Non-pigmented ciliary epithelial cell (primary cell): ENCODE measurements around the gene ZNF280A.

ENCODE experiments used
- DNase-seq: peaks from one replicate; pipeline ENCODE4 v3.0.0-alpha.2; 2010; ENCODE audit warnings: low read depth

The ZNF280A gene, protein sequence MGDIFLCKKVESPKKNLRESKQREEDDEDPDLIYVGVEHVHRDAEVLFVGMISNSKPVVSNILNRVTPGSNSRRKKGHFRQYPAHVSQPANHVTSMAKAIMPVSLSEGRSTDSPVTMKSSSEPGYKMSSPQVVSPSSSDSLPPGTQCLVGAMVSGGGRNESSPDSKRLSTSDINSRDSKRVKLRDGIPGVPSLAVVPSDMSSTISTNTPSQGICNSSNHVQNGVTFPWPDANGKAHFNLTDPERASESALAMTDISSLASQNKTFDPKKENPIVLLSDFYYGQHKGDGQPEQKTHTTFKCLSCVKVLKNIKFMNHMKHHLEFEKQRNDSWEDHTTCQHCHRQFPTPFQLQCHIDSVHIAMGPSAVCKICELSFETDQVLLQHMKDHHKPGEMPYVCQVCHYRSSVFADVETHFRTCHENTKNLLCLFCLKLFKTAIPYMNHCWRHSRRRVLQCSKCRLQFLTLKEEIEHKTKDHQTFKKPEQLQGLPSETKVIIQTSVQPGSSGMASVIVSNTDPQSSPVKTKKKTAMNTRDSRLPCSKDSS

DNA sequence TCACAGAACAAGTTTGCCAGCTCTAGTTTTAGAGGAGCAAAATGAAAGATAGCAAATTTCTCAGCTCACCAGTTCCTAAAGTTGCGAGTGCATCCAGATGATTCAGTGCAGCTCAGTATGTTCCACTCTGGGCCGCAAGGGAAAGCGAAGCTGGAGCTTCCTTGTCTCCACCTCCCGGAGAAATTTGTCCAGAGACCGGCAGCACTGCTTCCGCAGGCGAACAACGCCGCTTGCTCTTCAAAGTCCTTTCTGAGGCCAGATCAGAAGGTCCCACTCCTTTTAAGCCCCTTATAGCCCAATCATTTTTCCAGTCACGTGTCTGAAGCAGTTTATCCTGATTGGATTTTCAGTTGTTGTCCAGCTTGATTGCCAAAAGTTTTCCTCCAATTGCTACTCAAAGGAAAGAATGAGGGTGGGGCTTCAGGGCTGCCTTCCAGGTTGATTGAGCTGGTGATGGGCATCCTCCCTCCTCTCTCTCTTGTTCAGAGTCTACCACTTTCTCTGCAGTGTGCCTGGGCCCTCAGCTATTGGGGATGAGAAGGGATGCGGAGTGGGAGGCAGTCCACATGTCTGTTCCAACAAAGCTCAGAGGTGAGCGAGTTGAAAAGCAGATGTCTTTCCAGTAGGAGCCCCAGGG lies at the start of gene ZNF280A:
Gene ZNF280A, minus strand, starts transcription at position 251 of the 637 bp plus-strand sequence. CDS start 4,640 bp downstream, outside the sequence.
- DNase-seq, result no peak

DNA sequence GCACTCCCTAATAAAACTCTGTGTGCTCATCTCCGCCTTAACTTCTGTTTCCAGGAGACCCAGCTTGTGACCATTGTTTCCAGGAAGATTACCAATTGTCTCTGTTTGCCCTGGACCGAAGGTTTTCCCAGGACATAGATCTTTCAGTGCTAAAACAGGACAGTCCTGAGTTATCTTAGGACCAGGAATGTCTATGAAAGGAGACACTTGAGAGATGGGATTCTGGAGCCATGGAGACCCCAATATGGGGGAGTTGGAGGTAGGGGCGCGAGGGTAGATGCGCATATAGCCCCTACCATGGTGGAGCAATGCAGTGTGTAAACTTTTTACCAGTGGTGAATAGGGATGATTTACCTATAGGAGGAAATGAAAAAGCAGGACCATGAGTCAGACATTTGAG lies 49.1 kb upstream of the ZNF280A start:
- DNase-seq, result no peak

DNA sequence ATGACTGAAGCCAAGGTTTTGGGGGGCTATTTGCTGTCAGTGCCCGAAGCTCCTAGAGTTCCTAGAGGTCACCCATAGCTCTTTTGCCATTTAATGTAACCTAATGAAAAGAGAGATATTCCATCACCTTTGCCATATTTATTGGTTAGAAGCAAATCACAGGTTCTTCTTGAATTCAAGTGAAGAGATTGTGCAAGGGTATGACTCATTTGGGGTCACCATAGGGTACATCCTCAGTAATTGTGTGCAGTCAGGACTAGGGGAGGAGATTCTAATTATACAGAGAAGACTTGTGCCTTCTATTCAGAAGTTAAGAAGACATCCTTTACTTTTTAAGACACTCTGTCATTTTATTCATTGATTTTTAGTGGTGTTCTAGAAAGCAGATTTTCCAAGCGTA lies 45.9 kb upstream of the ZNF280A start:
- DNase-seq, result no peak

DNA sequence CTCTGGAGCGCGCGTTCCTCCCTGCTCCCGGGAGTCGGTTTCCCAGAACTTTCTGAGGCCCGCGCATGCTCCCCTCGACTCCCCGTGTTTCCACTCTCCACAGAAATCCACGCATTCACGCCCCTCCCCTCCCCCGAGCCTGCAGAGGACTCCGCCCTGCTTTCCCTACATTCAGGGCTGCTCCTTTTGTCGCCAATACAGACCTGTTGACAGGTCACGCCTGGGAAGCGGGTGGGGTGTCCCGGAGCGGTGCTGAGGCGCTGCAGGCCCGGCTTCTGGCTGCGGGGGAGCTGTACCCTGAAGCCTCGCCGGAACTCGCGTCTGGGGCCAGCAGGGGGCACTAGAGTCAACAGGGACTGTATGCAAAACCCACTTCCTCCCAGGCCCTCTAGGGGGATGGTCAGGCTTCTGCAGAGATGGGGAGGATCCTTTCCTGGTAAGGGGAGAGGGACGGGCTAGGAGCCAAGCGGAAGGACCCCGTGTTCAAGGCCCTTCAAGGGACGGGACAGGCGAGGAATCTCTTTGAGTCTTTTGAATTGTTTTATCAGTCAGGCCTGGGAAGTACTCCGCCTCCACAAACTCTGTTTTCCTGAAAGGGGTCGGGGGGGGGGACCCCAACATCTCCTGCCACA lies 39.0 kb upstream of the ZNF280A start, which contains the start of gene PRAME:
Gene PRAME, minus strand, starts transcription at position 294 of the 632 bp plus-strand sequence. CDS start 2,433 bp downstream, outside the sequence.
- no peak for DNase-seq

DNA sequence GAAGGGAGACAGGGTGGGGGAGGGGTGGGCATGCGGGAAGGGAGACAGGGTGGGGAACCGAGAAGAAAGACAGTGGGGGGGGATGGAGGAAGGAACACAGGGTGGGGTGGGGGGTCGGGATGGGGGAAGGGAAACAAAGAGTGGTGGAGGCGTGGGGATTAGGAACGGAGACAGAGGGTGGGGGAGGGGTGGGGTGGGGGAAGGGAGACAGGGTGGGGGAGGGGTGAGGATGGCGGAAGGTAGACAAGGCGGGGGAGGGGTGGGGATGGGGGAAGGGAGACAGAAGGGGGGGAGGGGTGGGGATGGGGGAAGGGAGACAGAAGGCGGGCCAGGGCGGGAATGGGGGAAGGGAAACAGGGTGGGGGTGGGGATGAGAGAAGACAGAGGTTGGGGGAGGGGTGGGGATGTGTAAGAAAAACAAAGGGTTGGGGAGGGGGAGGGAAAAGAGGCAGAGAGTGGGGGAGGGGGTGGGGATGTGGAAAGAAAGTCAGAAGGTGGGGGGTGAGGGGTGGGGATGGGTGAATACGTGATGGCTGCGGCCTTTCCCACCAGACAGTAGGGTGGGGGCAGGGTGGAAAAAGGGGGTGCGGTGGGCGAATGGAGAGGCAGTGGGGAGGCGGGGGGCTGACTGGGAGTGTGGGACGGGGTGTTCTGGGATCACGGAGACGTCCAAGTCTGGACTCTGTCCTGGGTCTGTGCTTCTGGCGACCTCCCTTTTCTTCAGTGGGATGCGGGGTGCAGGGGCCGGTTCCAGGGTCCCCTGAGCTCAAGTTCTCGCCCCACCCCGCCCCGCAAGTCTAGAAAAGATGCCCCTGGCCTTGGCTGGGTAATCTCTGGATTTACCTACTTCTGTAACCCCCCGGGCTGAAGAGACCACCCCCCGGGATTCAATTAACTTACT lies 38.3 kb upstream of the ZNF280A start:
- DNase-seq, result no peak

DNA sequence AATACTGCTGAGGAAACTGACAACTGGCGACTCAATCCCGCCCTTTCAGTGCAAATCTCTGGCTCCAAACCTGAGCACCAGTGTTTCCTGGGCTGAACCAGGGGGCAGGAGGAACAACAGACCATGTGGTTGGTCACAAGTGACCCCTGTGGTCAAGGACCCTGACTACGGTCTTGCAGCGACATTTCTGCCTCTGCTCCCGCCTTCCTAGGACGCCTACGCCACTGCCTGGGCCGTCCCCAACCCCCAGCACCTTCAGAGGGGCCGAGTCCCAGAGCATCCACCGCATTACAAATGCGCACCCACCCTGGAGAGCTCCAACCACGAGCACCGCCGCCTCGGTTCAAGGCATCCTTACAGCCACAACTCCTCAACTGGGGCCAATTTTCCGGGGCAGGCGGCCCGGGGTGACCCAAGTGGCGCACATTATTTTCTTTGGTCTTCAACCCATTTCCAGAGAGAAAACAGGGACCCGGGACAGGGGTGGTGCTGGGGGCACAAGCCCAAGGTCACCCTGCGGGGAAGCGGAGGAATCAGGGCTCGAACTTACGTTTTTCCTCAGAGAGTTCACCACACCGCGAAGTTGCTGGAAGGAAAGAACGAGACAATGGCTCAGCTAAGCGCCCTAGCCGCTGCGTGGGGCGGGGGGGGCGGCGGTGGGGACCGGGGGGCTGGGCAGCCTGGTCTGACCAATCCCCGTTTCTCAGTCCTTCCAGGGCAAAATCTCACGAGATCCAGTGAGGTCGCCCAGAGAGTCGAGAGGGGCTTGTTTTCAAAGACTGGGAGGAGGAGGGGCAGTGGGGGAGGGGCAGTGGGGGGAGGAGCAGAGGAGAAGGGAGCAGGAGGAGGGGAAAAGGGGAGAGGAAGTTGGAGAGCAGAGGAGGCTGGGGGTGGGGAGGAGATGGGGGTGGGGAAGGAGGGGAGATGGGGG lies 37.2 kb upstream of the ZNF280A start:
- DNase-seq, result no peak

DNA sequence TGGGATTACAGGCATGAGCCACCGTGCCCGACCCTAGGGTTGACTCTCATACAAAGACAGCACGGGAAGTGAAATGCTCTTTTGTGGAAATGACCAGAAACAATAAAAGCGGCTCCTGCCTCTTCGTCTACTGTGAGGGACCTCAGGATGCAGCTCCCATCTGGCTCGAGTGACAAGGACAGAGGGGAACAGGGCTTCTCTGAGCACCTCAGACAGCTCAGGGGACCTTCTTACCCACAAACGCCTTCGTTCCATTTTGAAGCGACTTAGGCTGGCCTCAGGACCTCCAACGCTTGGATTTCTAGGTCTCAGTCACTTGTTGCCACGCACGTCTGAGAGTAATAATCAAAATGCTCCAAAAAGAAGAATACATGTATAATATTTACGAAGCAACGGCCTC lies 36.5 kb upstream of the ZNF280A start:
- no peak for DNase-seq

DNA sequence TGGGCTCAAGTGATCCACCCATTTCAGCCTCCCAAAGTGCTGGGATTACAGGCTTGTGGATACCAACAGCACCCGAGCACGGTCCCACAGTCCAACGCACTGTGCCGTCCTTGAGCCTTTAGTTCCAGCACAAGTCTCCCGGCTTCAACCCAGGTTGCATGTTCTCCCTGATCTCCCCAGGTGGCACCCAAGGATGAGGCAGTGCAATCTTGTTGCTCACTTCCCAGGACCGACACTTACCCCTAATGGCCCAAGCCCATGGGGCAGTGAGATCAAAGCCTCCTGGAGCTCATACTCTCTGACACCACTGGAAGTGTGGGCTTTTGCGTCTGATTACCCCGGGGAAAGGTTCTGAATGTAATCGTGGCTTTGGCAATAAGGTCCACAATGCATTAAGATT lies 35.5 kb upstream of the ZNF280A start:
- DNase-seq, result no peak

DNA sequence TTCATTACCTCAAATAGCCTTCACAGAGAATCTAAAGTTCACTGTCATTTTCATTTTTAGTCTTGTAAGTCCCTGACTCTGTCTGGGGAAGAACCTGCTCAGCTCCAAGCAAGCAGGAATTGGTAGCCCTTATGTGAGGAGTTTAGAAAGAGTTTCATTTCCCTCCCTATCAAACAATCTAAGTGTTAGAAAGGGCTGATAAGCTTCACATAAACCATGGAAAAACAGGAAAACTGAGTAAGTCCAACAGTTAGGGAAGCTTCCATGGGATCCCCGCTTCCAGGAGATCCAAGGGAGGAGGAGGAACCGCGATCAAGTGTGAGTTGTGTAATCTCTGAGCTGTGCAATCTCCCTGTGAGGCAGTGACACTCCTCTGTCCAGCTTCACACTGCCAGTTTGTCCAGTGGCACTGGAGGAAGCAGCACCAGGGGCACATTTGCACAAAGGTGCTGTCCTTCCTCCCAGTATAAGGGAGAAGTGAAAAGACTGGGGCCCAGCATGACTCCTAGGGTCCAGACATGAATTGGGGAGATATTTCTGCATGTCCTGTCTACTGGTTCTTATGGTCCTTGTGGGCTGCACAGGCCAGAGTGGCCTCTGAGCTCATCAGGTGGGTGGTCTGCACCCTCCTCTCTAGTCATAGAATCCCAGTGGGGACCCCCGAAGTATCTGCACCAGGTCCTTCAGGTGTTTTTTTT lies 34.7 kb upstream of the ZNF280A start:
- DNase-seq, result no peak

DNA sequence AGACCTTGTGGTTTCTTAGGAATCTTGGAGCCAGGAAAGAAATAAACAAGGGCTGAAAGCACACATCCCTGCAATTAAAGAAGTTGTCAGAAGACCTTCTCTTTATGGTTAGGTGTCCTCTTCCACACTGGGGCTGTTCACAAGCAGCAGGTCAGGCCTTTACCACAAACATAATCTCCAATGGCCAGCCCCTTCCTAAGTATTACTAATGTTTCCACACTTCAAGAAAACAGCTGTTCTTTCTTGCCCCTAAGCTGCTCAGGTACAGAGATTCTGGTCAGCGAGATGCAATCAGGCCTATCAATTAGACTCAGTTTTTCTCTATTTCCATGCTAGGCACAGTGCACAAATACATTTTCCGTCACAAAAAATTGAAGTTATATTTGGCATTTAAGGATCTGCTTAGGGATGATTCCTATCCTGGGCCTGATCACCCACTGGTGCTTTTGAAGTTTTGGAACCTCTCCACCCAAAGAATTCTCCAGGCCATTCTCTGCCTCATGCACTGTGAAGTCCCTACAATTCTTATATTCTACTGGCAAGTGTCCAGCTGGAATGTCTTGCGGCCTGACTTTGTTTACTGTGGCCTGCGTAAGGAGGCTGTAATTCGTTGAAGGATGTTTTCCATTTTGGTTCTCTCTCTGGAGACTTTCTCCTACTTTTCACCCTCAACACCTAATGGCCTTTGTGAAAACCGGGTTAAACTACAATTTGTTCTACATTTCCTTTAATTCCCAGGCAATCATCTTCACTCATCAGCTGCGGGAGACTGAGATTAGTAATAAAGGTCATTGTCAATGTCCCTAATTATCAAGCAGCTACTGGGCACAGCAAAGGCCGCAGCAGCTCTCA lies 33.9 kb upstream of the ZNF280A start:
- DNase-seq, result no peak

DNA sequence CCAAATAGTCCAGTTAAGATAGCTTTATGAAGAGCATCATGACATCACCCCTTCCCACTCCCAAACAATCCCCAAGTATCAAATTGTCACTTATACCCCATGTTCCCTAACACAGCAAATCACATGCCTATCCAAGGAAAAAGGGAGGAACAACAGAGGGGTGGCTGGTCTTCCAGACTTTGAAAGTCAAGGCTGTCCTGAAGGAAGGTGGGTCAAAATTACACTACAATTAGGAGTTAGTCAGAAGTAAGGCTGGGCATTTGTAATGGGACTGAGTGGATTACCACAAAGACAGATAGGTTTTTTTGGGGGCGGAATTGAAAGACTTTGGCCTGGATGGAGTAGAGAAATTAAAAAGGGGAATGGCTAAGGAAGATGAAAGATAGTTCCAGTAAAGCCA lies 33.1 kb upstream of the ZNF280A start:
- DNase-seq, result no peak

DNA sequence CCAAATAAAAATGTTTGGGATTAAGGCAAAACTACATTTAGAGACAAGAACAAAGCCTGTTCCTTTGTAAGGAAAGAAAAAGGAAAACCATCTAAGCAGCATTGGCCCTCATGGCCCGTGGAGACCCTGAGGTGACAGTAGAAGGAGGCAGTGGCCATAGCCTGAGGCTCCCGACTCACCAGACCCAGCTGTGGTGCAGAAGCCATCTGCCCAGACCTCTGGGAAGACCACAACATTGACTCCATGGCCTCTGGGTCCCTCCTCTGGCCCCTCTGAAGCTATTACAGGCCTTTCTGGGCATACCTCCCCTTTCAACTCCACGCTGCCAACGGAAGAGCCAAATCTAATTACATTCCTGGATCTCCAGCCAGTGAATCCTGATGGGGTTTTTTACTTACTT lies 32.6 kb upstream of the ZNF280A start:
- no peak for DNase-seq

DNA sequence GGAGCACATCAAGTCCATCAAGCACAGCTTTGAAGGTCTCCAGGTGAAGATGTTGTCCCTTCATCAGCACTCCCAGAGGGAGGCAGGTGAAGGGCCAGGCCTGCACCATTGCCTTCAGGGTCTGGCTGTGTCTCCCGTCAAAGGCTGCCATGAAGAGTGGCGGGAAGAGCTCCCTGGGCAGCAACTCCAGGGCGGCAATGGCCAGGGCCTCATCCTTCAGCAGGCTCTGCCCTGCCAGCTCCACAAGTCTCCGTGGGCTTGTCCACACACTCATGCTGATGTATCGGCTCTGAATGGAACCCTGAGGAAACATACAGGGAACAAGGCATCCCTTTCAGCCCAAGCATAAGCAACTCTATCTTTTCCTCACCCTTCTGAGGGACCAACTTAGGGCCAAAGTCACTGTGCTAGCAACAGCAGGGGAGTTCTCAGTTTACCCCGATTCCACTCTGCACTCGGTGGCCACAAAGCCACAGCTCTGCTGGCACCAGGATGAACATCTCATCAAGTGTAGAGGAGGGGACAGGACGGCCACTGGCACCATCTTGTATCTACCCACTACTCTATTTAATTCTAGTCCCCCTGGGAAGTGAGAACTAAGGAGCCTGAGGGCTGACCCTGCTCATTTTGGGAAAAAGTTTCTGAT lies 30.8 kb upstream of the ZNF280A start:
- DNase-seq, result no peak

DNA sequence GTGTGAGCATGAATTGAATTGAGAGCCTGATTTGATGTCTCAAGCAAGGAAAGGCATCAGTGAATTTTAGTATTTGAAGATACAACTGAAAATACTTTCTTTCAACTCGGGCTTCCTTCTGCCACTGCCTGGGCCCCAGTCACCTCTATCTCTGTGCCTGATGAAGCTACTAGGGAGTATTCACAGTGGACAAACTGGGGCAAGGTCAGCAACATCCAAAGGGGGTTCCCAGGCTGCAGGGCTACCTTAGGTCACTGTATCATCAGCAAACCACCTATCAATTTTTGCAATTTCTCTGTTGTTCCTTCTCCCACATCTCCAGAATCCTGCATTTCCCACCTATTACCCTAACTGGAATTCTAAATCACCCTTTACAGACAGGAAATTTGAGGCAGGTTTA lies 28.8 kb upstream of the ZNF280A start:
- no peak for DNase-seq

DNA sequence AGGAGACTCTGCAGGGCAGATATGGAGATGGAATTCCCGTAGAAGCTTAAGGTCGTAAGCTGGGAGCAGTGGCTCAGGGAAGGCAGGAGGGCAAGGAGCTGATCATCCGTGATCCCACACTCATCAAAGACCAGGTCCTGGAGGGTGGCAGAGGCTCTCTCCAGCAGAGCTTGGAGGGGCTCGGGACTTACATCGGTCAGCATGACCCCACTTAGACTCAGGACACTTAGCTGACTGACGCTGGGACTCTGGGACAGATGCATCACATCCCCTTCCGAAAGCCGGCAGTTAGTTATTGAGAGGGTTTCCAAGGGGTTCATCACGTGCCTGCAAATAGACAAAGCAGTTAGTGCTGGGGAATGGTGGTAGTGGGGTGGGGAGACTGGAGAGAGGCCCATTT lies 28.2 kb upstream of the ZNF280A start:
- DNase-seq, result no peak

DNA sequence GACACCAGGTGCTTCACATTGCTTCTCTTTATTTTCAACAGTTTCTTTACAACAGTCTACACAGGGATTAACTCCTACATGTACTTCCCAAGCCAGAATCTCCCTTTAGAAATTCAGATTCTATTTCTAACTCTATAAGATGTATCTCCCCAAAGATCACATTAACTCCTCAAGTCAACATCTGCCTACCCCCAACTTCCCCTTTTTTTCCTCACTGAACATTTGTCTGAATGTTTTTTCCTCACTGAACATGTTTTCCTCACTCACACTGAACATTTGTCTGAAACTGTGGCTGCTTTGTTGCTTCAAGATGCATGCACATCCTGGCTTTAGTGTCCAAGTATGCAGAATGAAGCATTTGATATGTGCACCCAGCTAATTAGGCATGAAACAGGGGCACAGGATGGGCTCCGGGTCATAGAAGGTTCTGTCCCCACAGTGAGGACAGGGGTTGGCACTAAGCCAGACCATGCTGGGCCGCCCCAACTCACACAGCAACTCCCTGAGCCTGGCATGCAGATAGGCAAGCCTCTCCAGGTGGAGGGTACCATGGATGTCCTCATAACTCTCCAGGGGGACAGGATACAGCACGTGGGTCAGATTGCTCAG lies 27.7 kb upstream of the ZNF280A start:
- no peak for DNase-seq

DNA sequence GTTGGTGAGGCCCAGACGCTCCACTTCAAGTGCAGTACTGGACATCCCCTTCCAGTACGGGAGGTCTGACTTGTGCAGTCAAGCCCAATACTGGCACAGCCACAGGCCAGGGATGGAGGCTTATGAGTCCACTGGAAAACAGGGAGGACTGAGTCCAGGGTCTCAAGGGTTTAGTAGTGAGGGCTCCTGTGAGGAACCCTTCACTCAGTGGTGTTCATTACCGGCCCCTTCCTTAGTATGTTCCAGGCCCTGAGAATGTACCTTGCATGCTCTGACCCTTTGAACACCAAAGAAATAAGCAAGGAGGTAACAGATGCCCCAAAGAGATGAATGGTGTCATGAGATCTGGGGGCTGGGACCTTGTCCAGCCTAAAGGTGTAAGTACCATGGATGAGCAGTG lies 27.2 kb upstream of the ZNF280A start:
- no peak for DNase-seq

DNA sequence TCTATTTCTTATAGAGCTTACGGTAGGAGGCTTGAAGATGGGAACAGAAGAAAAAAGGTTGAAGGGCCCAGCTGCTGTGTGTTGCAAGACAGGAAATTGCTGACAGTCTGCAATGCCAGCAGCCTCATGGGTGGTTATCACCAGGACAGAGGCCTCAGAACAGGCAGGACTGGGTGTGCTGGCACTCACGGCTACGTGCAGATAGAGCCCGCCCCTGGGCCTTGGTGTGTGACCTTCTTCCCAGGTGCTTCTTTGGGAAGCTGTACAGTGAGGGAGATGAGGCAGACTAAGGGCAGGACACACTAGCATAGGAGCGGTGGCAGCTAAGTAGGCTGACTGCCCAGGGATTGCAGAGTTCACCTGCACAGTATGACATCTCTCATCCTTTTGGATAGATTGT lies 26.4 kb upstream of the ZNF280A start:
- no peak for DNase-seq
